HG03280 (cell line): ENCODE measurements around the gene HSD11B1L.
"Not testable (repeated sequence)": the region's sequence is repeated elsewhere in the genome, so short reads cannot be mapped to it uniquely, and the experiment has no call there.

Experiments
- ATAC-seq: cut with Tn5 transposase; IDR thresholded peaks from one replicate; pipeline ENCODE4 v1.9.1; 2021; ENCODE audit warnings: mild to moderate bottlenecking, moderate library complexity; ENCODE audit not compliant: unreplicated experiment

The HSD11B1L gene

DNA sequence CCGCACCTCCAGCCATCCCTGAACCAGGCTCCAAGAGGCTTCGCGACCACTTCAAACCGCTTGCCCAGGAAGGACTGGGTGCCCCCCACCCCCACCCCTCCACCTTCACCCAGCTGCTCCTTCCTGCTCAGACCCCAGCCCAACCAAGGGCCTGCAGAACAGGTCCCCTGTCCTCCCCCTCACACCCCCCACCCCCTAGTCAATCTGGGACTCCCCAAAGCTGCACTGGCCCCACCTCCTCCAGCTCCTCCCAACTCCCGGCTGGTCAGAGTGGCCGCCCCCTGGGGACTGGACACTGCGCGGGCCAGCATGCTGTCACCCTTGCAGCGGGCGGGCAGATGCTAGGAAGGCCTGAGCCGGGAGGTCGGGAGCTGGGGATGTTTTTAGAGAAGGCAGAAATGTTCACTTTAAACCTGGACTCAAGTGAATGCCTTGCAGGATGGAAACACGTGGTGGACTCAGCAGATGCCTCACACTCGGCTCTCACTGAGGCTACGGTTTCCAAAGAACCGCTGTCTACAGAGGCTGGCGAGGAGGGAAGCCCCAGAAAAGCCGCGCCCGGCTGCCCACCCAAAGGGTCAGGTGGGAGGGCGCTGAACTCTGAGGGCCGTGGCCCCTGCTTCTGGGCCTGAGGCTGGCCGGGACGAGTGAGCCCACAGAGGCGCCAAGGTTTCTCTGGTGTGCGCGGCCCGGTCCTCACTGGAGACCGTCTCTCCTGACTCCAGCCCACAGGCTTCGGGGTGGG is 17.2 kb downstream of the HSD11B1L start:
- no peak for ATAC-seq

DNA sequence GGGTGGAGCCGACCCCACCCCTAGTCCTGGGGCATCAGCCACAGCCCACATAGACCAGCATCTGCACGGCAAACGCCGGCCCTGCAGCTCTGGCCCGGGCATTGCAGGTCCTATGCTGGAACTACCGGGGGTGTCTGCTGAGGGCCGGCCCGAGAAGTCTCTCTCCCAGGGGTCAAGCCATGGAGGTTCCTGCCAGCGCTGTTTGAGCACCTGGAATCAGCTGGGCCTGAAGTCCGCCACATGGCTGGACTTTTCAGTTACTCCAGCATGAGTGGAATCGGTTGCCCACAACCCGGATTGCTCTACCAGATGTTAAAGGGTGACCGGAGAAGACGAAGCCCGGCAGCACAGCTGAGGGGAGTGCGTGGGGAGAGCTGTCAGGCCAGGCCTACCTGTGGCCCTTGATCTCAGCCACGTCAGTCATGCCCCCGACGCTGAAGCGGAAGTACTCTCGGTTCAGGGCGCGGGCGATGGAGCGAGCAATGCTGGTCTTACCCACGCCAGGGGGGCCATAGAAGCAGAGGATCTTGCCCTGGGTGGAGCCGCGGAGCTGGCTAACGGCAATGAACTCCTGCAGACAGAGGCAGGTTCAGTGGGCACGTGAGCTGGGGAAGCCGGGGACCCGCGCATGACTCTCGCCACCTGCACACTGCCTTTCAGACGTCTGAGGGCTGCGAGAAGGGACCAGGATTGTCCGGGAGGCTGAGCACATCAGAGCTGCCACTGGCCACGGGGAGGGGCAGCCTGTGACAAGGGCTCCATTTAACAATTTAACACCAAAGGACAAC is 18.0 kb downstream of the HSD11B1L start:
- no peak for ATAC-seq

DNA sequence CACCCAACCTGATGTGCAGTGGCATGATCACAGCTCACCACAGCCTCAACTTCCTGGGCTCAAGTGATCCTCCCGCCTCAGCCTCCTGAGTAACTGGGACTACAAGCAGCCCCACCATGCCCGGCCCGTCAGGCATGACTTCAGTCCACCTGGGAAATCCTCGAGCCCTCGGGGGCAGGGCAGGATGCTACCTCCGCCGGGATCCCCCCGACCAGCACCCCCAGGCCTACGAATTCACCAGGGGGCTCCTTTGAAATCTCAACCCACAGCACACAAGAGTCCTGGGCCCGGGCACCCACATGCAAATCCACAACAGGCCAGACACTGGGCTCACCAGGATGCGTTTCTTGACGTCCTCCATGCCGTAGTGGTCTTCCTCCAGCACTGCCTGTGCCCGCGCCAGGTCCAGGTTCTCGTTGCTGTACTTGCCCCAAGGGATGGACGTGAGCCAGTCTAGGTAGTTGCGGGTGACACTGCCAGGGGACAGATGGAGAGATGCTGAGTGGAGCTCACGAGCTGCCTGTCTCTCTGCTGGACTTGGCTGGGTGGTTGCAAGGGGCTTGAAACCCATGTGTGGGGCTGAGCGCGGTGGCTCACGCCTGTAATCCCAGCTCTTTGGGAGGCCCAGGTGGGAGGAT is 19.7 kb downstream of the HSD11B1L start:
- ATAC-seq: no peak

DNA sequence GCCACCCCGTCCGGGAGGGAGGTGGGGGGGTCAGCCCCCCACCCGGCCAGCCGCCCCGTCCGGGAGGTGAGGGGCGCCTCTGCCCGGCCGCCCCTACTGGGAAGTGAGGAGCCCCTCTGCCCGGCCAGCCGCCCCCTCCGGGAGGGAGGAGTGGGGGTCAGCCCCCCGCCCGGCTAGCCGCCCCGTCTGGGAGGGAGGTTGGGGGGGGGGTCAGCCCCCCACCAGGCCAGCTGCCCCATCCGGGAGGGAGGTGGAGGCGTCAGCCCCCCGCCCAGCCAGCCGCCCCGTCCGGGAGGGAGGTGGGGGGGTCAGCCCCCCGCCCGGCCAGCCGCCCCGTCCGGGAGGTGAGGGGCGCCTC is 21.2 kb downstream of the HSD11B1L start:
- not testable (repeated sequence) for ATAC-seq

DNA sequence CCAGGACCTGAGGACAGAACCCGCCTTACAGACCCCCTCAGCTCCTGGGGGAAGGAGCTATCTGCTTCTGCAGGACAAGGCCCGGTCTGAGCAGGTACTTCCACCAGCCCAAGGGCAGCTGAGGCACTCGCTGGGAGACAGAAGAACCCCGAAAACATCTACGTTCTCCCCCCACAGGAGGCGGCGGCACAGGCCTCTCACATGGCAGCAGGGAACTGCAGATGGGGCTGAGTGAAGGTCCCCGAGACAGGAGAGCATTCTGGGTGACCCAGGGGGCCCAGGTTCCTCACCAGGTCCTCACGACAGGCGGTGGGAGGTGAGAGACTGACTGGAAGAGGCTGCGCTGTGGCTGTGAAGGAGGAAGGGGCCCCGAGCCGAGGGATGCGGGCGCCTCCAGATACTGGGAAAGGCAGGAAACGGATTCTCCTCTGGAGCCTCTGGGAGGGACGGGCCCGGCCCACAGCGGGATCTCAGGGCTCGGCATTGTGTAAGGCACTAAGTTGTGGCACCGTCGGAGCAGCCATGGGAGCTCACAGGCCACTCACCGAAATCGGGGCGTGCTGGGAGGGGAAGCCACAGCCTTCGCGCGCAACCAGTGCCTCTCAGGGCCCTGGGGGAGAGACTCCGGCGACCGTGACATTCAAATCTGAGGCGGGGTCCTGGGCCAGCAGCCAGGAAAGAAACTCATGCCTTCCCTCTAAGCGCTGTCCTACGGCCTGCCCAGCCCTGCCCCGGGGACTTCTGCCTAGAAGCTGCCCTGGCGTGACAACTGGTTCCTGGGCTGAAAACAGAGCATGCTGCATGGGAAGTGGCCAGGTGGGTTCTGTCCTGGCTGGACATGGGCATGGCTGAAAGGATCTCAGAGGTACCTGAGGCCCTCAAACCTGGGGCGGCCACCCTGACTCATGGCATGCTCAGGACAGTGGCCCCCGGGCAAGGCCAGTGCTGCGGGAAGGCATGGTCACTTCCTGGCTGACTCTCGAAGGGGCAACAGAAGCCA is 23.3 kb downstream of the HSD11B1L start:
- ATAC-seq: no peak

DNA sequence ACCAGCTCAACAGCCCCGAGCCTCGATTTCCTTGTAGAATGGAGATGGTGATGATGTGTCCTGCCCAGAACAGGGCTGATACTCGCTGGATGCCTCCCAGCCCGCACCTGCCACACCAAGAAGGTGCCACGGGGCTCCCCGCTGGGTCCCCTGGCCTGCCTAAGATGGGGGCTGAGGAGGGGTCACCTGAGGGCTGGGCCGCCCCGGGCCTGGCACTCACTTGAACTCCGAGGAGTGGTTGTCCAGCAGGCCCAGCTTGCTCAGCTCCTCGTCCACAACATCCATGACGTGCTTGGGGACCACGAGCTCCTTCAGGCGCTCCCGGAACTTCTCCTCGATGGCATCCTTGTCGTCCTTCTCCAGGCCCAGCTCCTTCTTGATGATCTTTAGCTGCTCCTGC is 24.7 kb downstream of the HSD11B1L start:
- no peak for ATAC-seq

DNA sequence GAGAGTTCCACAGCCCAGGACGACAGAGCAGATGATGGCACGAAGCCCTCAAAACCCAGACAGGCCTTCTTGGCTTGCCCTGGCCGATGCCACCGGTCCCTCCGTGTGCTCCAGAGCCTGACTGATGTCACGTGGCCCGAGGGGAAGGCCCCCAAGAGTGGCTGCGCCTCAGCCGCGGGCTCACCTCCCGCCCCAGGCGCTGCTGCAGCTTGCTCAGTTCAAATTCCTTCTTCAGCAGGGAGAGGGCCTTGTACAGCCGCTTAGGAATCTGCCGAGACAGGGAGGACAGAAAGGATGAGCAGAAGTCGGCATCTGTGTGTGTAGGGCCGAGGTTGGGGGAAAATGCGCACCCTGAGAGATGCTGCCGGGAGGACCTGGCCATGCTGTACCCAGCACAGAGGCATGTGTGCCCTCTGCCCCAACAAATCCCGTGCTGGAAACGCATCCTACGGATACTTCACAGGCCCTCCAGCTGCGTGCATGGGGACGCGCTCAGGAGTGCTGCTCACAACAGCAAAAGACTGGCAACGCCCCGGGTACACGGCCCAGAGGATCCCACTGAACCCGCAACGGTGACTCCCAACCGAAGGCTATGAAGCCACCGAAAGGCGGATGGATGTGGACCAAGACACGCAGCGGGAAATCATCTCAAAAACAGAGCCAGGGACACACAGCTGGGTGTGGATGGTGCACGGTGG is 26.2 kb downstream of the HSD11B1L start:
- no peak for ATAC-seq

DNA sequence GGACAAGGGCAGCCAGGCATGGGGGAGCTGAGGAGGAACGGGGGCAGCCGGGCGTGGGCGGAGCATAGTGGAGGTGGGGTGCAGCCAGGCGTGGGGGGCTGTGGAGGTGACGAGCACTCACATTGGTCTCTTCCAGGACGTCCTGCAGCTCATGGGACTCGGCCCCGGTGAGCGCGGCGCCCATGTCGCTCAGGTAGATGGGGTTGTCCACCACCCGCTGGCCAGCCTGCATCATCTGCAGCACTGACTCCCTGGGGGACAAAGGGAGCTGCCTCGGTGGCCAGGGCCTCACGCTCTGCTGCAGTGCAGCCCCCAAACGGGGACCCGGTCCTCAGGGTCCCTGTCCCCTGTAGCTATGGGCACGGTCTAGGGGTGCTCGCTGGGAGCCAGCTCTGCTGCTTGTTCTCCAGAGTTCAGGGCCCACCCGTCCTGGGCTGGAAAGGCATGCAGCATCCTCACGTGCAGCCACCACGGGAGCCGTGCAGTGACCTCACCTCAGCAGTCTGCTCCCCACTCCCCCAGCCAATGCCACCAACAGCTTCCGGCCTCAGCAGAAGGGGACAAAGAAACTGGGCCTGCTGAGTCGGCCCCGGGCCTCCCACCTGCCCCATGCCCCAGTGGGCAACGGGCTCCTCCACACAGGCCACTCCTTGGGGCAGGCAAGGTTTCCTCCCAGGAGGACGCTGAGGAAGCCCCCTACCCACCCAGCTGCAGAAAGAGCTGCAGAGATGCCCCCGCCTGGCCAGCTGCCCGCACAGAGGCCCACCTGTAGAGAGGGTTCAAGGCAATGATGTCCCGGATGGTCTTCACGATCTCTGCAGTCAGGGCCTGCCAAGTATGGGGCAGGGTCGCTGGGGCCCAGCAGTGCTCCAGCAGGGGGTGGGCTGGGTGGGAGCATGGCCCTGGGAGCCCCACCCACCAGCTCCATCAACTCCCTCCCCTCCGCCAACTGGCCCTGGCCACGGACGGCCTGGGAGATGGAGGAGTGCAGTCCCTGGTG is 27.0 kb downstream of the HSD11B1L start:
- ATAC-seq: no peak

DNA sequence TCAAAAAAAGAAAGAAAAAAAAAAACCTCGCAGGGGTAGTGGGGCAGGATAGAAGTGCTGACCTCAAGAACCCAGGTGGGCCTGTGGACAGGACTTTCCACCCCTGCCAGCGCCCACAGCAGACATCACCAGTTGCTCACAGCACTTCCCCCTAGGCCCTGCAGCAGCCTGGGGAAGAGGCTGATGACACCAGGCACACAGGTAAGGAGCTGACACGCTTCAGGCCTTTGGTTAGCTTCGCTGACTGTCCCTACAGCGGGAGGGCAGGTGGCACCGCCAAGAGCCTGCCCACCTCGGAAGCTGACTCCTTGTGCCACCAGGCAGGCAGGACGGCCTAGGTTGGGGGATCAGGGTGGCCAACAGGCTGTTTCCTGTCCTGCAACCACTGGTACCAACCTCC is 30.2 kb downstream of the HSD11B1L start:
- ATAC-seq: no peak

DNA sequence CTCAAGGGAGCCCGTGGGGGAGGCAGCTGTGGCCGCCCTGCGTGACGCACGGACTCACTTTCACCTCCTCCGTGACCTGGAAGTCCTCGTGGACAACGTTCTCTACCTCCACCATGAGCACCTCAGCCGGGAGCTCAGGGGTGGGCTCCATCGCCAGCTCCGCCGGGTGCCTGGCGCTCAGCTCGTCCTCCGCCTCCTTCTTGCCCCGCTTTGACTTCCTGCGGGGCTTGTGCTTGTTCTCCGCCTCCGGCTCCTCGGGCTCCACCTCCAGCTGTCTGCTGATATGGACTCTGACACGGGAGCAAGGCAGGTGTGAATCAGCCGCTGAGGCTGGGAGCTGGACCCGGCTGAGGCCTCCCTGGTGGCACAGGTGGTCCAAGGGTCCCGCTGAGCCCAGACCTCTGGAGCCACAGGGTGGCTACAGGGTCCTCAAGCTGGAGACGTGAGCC is 30.9 kb downstream of the HSD11B1L start:
- no peak for ATAC-seq

DNA sequence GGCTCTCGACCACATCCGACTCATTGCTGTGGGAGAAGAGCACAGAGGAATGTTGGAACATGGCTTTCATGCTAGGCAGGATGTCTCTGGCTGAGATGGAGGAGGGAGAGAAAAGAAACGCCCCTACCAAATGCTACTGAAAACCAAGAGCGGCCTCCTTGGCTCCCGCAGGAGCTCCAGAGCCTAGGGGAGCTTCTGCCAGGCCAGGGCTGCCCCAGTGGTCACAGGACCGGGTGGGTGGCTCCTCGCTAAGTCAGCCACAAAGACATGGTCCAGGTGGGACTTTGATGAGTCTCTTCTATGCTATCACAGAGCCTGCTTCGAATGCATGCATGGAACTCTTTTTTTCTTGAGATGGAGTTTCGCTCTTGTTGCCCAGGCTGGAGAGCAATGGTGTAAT is 32.4 kb downstream of the HSD11B1L start:
- no peak for ATAC-seq

DNA sequence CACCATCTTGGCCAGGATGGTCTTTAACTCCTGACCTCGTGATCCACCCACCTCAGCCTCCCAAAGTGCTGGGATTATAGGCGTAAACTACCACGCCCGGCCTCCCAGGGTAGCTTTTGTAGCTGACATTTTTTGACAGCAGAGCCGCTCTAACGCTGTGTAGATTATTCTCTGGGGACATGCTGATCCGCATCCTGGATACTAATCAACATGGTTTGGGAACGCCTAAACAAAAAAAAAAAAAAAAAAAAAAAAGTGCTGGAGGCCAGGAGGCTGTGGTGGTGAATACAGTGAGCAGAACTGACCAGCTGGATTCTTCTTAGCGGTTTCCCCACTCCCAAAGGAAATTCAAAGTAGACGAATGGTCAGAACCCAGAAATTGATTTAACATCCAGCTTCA is 34.0 kb downstream of the HSD11B1L start:
- no peak for ATAC-seq

DNA sequence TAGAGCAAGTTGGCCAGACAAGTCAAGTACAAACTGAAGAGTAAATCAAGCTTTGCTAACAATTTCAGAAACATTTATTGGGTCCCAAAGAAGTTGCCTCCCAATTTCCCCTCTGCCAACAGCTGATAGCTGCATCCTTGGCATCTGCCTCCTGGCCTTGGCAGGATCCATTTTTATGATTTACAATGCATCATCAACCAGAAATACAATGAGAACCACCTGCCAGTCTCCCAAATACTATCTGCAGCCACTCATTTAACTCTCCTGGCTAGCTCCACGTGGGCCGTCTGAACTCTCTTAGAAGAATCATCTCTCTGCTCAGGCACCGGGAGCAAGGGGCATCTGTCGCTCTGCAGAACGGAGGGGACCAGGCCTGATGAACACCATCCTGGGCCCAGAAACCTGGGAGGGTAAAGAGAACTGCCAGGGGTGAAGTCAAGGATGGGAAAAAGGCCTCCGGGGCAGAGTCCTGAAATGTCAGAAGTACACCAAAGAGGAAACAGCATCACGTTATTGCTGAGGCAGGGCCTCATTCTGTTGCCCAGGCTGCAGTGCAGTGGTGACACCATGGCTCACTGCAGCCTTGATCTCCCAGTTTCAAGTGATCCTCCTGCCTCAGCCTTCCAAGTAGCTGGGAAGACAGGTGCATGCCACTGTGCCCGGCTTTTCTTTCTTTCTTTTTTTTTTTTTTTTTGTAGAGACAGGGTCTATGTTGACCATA is 36.5 kb downstream of the HSD11B1L start:
- no peak for ATAC-seq

DNA sequence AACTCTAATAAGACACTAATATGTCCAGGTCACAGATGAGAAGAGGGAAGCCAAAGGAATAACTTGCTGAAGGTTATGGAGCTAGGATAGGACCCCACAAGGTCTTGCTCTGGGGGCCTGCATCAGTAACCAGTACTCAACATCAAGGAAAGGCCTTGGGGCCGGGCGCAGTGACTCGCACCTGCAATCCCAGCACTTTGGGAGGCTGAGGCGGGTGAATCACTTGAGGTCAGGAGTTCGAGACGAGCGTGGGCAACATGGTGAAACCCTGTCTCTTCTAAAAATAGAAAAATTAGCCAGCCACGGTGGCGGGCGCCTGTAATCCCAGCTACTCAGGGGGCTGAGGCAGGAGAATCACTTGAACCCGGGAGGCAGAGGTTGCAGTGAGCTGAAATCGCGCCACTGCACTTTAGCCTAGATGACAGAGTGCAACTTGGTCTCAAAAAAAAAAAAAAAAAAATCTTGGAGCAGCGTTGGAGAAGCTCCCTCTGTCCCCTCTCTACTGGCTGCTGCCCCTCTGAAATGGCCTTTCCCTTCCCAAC is 37.3 kb downstream of the HSD11B1L start:
- ATAC-seq: no peak

DNA sequence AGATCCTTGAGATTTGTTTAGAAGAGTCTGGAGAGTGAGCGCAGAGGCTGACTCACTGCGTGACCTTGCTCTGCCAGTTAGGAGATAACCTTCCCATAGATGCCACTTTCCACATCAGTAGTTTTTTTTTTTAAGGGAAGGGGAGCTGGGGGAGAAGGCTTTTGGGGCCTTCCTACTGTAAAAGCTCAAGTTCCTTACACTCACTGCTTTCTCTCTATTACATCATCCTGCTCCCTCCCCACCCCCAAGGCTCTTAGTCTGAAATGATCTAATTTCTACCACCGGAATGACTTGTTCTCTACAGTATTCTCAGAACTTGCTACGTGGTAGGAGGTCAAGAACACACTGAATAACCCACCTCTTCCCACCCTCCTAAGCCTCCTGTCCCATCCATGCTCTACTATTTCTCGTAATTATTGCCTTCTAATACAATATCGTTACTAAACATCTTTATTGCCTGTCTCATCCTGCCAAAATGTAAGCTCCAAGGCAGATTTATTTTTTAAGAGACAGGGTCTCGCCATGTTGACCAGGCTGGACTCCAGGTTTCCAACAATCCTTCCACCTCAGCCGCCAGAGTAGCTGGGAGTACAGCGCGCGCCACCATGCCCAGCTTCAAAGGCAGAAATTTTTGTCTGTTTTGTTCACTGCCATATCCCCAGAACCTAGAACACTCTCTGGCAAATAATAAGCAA is 37.9 kb downstream of the HSD11B1L start:
- ATAC-seq: no peak

DNA sequence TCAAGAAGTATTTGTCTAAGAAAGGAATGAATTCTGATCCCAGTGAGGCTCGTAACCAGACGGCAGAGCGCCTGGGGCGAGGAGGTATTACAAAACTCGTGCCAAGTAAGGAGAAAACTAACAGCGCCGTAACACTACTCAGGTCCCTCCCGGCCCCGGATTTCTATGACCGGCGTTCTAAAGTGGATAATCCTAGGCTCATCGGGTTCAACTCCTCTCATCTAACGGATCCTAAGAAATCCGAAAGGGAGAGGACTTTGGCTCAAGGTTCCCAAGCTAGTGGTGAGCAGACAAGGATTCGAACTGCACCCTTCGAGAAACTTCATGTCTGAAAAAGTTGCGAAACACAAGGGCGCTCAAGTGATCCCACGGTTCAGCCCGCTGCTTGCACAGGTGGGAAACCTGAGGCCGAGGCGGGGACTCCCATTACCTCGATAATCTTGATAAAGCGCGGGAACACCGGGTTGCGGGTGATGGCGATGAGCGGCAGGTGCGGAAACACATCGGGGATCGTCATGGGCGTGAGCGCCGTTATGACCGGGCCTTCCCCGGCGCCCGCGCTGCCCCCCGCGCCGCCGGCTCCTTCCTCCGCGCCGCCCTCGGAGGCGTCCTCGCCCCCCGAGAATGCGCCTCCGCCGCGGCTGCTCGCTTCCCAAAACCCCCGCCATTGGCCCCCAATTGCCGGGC is 38.6 kb downstream of the HSD11B1L start:
- ATAC-seq: no peak
